ENCODE measurements around the gene CCL20.

Gene CCL20

DNA sequence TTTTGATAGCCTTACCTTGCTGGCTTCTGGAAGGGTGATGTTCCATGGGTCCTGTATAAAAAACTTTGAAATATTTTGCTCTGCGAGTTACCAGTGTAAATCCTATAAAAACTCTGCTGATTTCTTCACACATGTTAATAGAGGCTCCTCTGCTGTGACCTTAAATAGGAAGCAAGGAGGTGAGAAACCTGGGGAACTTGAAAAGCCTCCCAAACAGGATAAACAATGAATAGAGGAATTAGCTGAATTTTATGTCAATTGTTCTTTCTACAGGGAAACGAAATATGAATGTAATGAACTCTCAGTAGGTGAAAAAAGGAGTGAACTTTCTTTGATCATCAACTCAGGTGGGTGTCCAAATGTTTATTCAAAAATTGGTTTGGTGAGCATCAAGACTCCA, 10.8 kb upstream of the CCL20 start:
- DNase-seq: no peak
- no peak for ATAC-seq

DNA sequence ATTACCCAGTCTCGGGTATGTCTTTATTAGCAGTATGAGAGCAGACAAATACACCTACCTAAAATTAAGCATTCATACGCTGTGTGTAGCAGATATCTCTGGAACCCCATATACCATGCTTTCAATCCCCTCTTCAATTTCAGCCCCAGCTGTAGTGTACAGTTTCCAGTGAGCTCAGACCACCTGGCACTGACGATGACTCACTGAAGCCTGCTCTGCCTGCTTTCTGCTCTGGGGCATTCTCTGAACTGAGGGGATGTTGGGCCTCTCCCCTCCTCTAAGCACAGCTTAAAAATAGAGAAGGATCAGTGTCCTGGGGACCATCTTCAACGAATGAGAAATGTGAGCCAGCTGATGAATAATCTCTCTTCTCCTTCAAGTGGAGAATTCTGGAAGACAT, 8.7 kb upstream of the CCL20 start:
- peak; percentile 81 for ATAC-seq

DNA sequence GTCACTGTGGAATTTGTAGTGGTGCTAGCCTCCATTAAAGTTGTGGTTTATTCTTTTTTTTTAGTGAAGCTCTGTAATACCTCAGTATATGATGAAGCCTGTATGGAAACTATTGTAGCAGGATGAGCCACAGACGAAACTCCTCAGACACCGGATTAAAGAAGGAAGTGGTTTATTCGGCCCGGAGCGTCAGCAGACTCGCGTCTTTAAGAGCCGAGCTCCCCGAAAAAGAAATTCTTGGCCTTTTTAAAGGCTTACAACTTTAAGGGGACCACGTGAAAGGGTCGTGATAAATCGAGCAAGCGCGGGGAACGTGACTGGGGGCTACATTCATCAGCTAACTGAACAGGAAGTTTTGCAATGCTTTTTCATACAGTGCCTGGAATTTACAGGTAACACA, 8.1 kb upstream of the CCL20 start:
- DNase-seq (peak; percentile 33), ATAC-seq (peak; percentile 86)

More for the DNA sequence above, 8.7 kb upstream of the CCL20 start:
- DNase-seq: peak; percentile 25

DNA sequence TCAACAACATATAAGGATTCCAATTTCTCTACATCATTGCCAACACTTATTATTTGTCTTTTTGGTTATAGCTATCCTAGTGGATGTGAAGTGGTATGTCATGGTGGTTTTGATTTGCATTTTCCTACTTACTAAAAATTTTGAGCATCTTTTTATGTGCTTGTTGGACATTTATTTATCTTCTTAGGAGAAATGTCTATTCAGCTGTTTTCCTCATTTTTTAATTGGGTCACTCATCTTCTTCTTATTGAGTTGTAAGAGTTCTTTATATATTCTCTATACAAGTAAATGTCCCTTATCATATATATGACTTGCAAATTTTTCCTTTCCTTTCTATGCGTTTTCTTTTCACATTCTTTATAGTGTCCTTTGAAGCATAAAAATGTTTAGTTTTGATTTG, 4.7 kb upstream of the CCL20 start:
- DNase-seq (no peak), ATAC-seq (no peak)

DNA sequence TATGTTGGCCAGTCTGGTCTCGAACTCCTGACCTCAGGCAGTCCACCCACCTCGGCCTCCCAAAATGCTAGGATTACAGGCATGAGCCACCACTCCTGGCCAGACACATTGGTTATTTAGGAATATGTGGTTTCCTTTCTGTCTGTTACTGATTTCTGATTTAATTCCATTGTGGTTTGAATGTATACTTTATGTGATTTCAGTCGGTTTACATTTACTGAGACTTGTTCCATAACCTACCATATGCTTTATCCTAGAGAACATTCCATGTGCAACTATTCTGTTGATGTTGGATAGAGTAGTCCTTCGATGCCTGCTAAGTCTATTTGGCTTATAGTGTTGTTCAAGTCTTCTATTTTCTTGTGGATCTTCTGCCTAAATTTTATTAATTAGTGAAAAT, 1.6 kb upstream of the CCL20 start:
- DNase-seq: no peak
- ATAC-seq: no peak

DNA sequence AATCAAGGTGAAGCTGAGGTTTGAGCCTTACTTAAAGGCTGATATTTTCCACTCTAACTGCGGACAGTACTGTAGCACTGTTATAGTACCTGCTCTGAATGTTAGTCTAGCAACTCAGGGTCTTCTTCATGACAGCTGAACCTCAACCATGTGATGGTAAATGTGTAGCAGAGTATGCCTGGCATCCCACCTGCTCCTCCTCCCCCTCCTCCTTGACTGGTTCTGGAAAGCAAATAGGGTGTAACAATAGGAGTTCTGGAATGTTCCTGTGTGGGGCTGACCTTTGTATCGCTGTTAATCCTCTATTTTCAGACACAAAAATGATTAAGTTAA, 447 bp upstream of the CCL20 start:
- ATAC-seq: no peak
- no peak for DNase-seq

DNA sequence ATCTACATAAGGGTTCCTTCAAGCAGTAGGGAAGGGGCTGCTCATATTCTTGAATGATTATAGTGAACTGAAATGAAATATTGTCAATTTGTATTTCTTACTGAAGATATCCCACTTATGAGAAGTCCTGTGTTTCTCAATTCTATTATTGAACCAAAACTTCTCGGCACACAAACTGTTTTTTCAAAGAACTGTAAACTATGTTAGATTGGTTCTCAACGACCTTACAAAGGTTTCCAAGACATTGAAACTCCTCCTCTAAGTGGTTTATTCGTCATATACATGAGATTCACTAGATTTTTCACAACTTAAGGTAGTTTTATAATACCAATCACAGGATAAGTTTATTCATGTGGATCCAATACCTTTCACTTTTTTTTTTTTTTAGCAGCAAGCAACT, 1.4 kb downstream of the CCL20 start:
- DNase-seq: no peak
- ATAC-seq: no peak

DNA sequence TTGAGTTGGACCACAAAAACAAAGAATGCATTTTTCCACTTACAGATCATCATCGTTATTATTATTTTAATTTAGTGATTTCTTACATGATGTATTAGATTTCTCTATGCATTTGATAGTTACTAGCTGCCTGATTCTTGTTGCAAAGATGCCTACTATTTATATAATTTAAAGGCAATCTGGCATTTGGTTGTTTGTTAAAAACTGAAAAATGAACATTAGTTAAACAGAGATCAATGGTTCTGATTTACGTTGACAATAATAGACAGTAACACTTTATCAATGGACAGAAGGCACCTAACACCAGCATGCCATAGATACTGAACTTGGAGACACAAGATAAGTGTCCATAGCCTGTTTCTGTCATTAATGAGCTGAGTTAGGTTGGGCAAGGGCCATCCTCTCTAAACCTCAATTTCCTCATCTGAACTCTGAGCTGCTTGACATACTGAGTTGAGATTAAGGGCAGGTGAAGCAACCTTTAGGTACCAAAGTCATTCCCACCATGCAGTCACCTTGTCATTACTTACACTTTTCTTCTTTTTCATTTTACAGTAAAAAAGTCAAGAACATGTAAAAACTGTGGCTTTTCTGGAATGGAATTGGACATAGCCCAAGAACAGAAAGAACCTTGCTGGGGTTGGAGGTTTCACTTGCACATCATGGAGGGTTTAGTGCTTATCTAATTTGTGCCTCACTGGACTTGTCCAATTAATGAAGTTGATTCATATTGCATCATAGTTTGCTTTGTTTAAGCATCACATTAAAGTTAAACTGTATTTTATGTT, 3.1 kb downstream of the CCL20 start:
- no peak for DNase-seq
- ATAC-seq: no peak

DNA sequence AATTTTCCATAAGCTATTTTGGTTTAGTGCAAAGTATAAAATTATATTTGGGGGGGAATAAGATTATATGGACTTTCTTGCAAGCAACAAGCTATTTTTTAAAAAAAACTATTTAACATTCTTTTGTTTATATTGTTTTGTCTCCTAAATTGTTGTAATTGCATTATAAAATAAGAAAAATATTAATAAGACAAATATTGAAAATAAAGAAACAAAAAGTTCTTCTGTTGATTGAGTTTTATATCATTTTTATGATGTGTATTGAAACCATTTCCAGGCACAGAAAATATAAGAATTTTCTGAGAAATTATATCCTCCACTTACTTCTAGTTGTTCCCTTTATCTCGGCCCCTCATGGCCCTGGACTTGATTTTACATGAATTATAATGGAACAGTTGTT, 3.7 kb downstream of the CCL20 start:
- no peak for DNase-seq

DNA sequence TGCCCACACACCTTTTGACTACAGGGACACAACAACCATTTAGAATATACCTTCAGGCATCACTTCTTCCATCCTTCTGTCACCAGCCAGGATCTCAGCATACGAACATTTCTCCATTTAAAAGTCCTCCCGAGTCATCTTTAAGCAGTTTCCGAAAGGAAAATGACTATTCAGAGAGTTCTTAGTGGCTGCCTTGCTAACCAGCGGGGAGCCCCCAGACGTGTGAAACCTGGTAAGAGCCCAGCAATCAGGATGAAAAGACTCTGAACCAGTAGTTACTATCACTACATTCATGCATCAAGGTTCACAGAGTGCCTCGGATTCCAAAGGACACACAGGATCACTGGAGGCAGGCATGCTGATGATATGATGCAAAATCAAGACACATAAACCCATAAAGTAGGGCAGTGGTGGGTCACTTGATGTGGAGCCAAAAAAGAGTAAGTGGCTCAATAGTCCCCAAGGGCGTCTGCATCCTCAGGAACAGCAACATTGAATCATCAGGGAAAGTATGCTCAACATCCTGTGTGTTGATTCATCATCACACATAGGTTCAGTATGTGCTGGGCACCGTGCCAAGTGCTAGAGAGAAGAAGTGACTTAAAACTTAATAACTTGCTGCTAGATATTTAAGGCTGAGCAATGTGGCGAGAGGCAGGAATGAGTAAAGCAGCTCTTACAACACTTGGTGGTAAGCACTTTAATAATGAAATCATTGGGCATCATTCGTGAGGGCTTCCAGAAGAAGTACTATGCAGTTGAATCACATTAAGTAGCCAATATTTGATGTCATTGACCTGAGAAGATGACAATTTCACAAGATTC, 4.4 kb downstream of the CCL20 start:
- DNase-seq: peak; percentile 84

More for the DNA sequence above, 3.7 kb downstream of the CCL20 start:
- ATAC-seq: no peak

DNA sequence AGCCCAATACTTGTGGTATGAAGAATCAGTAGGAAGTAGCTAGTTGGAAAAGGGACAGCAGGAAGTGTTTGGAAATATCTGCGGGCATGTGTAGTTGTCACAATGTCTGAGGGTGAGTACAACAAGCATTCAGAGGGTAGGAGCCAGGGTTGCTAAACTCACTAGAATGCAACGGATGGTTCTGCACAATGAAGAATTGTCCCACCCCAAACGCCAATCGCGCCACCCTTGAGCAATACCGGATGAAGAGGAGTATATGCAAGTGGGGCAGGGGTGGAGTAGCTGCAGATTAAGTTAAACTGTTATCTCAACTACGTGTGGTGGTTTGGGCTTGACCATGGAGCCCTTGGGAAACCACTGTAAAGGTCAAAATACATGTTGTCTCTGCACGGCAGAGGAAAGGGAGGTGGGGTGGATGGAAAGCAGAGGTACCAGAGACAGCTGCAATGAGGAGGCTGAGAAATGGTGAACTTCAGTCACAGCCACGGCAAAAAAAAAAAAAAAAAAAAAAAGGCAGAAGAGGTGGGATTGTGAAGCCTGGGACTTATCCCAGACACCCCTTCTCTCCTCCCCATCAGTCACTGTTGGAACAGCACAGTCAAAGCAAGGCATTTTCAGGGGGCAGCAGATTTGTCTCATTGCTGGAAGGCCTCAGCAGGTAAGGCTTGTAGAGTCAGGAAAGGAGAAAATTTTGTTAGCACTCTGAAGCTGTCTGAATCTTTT, 5.2 kb downstream of the CCL20 start:
- DNase-seq (no peak), ATAC-seq (no peak)

More for the DNA sequence above, 4.4 kb downstream of the CCL20 start:
- peak; percentile 84 for ATAC-seq

DNA sequence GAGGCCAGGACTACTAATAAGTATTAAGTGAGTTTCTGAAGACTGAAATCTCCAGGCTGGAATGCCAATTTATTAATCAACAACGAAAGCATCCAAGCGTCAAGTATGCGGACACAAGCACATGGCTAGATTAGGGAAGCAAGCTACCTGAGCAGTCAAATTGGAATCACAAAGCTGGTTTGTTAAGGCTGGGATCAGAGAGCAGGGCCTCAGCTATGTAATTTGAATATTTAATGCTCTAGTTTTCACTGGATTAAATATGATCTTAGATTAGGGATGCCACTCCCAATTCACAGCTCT, 5.7 kb downstream of the CCL20 start:
- ATAC-seq (no peak), DNase-seq (no peak)

DNA sequence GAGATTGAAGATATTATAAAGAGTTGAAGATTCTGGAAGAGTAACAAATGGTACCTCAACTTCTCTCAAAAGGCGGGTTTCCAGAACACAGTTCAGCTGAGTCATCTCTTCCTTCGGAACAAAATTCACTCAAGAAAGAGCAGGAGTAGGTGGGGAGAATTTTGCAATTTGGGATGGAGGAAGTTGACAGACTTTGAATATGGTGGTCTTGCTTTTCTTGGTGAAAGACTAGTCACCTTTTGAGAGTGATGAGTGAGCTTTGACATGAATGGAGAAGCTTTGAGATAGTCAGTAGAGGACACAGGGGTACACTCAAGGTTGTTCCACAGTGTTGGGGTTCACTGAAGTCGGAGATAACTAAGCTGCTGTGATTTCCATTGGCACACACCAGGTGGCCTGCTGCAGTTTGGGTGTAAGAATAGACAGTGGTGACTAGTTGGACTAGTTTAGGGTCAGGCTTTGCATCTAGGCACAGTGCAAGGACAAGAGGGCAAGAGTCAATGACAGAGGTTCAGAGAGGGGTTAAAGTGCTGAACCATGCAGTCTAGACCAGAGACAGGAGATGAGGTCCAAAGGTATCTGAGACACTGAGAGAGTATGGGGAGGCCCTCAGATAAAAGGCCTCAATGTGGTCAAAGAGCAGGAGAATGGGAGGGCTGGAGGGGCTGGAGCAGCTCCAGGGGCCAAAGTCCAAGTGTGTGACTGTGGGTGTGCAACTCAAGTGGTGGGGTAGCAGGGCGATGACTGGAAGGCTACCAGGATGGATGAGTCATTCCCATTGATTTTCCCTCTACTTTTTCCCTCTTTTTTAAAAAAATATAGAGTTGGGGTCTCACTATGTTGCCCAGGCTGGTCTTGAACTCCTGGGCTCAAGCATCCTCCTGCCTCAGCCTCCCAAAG, 7.7 kb downstream of the CCL20 start:
- DNase-seq (no peak), ATAC-seq (no peak)

DNA sequence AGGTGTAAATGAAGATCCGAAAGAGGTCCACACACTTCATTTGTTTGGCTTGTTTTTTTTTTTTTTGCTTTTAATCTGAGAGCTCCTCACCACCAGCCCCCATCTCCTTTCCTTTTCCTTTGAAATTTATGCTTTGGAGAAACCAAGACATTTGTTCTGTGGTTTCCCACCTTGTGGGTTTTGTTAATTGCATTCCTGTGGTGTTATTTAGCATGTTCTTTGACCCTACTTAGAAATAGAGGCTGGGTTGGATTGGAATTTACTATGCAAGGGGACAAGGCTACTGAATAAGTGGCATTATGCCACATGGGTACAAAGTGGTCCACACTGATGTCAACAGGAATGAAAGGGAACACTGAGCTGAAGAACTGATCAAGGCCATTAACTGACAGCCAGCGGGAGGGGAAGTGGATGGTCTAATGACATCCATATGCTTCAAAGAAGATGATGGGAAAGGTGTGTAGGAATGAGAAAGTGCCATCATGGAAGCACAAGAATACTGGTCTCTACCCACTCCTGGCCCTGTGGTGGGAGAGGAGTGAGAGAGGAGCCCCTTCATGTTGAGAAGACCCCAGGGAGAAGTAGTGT, 8.9 kb downstream of the CCL20 start:
- ATAC-seq (no peak), DNase-seq (no peak)

DNA sequence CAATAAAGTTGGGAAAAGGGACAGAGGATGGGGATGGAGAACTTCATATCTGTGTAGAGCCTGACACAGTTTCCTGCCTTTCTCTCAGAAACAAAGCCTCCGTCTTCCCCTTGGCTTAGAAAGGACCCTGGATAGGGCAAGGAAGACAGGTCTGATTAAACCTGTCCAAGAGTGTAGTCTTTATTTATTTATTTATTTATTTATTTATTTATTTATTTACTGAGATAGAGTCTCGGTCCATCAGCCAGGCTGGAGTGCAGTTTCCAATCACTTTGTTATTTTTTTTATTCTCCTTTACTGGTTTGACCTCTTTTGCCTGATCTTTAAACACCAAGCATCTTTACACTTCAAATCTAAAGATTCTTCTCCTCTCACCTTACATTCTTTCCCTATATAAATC, 10.3 kb downstream of the CCL20 start:
- DNase-seq: no peak
- no peak for ATAC-seq

DNA sequence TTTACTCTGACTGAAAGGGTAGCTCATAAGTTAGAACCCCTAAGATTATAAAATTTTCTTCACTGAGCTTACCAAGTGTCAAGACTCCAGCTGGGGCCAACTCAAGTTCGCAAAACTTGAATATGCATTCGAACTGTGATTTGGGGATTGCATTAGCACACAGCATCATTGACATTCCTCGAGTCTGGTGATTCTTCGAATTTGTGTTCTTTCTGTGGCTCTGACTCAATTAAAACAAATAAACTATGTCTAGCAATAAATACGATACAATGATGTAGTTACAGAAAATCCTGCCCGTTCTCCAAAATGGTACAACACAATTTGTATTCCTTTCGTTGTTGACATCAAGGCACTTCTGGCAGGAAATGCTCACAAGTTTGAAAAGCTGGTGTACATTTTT, 11.1 kb downstream of the CCL20 start:
- DNase-seq (no peak), ATAC-seq (no peak)

DNA sequence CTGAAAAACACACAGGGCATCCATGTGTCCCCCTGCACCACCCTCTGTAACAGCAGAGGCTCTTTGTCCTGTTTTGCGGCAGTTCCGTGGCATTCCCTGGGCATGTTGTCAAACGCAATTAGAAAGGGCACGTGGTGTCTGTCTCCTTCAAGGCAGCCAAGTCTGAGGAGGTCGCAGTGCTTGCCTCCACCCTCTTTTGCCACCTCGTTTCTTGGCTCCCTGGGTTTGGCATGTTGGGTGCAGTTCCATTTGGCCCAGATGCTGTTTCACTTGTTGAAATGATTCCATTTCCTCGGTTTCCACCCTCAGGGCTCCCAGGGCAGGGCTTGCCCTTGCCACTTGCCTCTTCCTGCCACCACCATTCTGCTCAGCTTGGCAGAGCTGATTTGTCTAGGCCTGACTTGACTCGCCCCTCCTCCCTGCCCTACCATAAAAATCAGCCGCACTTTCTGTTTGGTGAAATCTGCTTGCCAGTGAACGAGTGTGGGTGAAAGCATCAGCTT, 12.4 kb downstream of the CCL20 start:
- ATAC-seq (no peak), DNase-seq (no peak)

DNA sequence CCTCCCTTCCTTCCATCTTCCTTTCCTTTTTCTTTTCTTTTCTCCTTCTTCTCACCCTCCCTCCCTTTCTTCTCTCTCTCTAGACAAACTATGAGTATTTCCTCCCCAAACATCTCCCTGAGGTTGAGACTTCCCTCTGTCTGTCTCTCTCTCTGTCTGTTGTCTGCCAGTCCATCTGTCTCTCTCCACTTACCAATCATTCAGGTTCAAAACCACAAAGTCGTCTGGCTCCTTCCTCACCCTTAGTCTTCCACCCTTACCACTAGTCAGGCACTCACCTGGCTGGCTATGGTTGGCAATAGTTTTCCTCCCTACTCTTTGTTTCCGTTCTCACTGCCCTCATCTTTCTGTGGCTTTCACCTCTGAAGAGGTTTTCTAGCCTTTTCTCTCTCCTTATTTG, 12.9 kb downstream of the CCL20 start:
- ATAC-seq (no peak), DNase-seq (no peak)

DNA sequence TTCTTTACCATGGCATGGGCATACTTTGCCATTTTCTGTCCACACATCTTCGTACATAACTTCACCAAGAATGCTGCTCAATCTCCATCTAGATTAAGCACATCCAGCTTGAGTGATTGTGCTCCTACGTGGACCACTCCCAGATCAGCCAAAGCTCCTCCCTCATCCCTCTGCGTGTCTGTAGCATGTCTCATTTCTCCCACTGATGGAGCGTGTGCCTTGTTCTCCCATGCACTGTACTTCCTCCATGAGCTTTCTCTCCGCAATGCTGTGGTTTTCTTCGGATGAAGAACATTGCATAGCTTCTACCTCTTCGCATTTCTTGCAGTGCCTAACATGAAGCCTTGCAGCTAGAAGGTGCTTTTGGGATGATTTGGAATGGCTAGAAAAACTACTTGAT, 13.5 kb downstream of the CCL20 start:
- ATAC-seq (no peak), DNase-seq (no peak)

DNA sequence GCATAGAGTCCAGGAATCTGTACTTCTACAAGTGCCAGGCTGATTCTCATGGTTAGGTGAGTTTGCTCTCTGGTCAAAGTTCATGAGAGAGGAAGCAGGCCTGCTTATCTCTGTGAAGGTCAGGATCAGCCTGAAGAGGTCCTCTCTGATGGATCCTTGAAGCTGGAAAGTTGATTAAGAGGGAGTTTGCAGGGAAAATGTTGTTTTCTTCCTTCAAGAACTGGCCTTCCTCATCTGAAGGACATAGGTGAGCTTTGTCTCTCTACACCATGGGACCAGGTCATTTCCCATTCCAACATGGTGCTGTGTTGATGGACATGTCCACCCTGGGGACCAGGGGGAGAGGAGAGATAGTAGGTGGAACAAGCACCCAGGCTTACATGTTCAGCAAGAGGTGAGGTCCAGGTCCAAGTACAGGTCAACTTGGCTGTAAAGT, 14.9 kb downstream of the CCL20 start:
- no peak for ATAC-seq
- no peak for DNase-seq

DNA sequence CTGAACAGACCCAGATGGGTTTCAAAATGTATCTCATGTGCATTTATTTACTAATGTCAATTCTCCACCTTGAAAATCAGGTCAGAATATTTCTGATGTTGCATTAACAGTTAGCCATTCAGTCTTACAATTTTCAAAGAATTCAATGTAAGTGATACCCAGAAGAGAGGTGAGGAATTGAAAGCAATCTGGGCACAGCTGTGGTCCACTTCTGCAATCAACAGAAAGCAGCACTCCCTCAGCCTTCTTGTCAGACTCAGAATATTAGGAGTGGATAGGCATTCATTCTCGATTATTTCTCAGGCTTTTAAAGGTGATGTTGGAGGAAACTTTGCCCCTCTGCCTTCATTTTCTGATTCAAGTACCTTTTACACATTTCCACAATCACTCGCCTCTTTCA, 15.7 kb downstream of the CCL20 start:
- DNase-seq: no peak
- no peak for ATAC-seq

DNA sequence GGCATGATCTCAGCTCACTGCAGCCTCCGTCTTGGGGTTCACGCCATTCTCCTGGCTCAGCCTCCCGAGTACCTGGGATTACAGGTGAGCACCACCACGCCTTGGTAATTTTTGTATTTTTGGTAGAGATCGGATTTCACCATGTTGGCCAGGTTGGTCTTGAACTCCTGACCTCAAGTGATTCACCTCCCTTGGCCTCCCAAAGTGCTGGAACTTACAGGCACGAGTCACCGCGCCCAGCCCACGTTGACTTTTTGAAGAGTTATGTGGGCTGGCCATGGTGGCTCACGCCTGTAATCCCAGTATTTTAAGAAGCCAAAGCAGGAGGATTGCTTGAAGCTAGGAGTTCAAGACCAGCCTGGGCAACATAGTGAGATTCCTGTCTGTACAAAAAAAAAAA, 20.8 kb downstream of the CCL20 start:
- ATAC-seq: no peak
- no peak for DNase-seq
